HEK293 (cell line): Measurements from ENCODE around the gene UPF2.

Source experiments
- CTCF ChIP-seq: fragments of 450-650 bp; formaldehyde crosslinking; IDR thresholded peaks from 2 replicates; pipeline ENCODE4 v1.5.1; 2016; ENCODE audit warnings: missing biosample characterization, missing genetic modification characterization
- ZNF138 ChIP-seq: fragments of 450-650 bp; formaldehyde crosslinking; IDR thresholded peaks from 2 replicates; pipeline ENCODE4 v1.5.1; 2016; ENCODE audit warnings: missing biosample characterization, missing genetic modification characterization, borderline replicate concordance
- ZNF23 ChIP-seq: fragments of 450-650 bp; formaldehyde crosslinking; IDR thresholded peaks from 2 replicates; pipeline ENCODE4 v1.5.1; 2016; ENCODE audit warnings: missing biosample characterization, missing genetic modification characterization, borderline replicate concordance
- ZNF449 ChIP-seq: fragments of 450-650 bp; formaldehyde crosslinking; IDR thresholded peaks from 2 replicates; pipeline ENCODE4 v1.5.1; 2017; ENCODE audit warnings: missing biosample characterization, mild to moderate bottlenecking, missing genetic modification characterization, moderate library complexity
- ZNF777 ChIP-seq: fragments of 450-650 bp; formaldehyde crosslinking; IDR thresholded peaks from 2 replicates; pipeline ENCODE4 v1.5.1; 2017; ENCODE audit warnings: missing biosample characterization, missing genetic modification characterization, borderline replicate concordance

- TF ChIP-seq CTCF (tag by site-specific recombination) (no peak), ZNF449 (tag by site-specific recombination) (no peak), ZNF23 (tag by site-specific recombination) (no peak), ZNF138 (tag by site-specific recombination) (no peak), ZNF777 (tag by site-specific recombination) (no peak)
These were observed 147.0 kb downstream of the UPF2 start for GRCh38 chr10:11895598-11895997.
